NK-92 (cell line): ENCODE data around the gene AMPD1.

Source experiments
- DNase-seq: peaks from one replicate; lab custom pipeline; 2025; ENCODE audit not compliant: unreplicated experiment; lab: John Stamatoyannopoulos, UW

Gene AMPD1

DNA sequence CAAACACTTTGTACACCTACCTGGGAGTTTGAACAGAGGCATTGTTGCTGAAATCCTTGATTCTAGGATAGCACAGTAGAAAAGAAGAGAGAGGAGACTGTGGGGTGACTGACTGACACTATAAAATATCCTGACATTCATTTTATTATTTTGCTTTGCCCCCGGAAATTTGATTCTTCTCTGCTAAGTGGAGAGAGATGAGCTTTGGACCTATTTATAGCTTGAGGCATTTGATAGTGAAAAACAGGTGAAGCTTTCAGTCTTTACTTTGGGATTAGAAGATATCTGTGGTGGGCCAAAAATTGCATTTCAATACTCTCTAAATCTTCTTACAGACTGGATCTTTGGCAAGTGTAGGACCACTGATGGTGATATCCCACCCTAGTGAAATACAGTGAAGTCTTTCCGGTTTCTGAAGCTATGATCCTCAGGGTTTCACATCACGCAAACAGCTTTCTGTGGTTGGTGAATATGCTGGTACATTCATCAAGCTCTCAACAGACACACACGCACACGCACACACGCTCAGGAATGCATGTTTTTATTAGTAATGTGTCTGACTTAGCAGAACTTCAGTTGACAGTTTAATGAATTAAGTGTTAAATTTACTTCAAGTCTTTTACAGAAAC is at the start of gene AMPD1:
AMPD1 (minus strand) TSS at position 117 of the 629 bp plus-strand sequence; CDS start at position 42, 75 bp downstream.
- DNase-seq: no peak

DNA sequence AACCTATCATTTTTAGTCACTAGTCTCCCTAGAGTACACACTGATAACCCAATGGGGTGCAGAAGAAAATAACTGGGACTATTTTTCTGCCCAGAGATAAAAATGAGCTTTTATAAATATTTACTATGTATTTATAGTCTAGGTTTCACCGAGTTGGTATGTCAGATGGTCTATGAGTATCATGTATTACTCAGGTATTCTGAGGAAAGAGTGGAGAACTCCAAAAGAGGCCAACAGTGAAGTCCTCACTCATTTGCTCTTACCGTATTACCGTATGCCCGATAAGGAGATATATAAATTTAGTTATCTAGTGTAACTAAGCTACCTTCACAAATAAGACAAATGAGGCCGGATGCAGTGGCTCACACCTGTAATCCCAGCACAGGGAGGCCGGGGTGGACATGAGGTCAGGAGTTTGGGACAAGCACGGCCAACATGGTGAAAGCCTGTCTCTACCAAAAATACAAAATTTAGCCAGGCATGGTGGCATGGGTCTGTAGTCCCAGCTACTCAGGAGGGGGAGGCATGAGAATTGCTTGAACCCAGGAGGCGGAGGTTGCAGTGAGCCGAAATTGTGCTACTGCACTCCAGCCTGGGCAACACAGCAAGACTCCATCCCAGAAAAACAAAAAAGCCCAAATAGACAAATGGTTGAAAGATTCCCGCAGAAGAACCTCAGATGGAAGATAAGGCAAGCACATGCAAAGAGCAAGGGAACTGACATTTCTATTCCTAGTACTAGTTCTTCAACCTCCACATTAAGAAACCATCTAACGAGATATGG is 46.8 kb upstream of the AMPD1 start:
- DNase-seq: no peak

DNA sequence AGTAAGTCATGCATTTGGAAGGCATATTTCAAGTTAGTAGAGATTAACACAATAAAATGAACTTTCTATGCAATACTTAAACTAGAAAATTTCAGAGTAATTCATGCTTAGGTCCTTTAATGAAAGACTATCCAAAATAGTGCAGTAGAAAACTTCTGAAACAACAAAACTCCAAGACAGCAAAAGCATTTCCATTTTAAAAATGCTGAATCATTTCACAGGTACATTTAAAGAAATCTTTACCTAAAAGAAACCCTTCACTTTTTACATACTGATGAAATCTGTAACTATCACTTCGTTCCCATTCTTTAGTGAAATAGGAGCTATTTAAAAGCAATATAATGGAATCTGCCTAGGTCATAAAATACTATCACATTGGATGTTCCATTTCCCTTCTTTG is 45.0 kb upstream of the AMPD1 start:
- no peak for DNase-seq

DNA sequence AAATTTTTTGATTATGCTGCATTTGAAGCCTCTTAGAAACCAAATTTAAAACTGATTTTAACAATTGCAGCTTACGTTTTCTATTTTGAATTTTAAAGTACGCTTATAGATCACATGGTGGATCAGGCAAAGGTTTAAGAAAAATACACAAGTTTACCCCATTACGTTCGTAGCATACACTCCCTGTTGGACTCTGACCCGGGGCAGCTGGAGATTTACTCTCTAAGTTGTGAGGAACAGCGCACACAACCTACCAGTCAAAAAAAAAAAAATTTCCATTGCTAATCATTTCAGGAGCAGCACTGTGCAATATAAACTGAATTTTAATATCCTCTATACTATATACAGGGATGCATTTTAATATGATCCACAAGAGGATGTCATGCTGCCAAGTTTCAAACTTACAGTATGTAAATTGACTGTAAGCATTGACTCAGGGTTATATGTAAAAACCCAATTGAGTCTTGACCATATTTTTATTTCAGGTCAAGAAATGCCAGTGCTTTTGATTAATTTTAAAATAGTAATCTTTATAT is 42.0 kb upstream of the AMPD1 start:
- no peak for DNase-seq

- DNase-seq: no peak
Observed at GRCh38 chr1:114735479-114735878, 40.1 kb upstream of the AMPD1 start.

GRCh38 chr1:114729782-114730181 is 34.4 kb upstream of the AMPD1 start:
- DNase-seq: no peak

- no peak for DNase-seq
Observed at GRCh38 chr1:114728553-114728952, 33.2 kb upstream of the AMPD1 start.

GRCh38 chr1:114725230-114725629 is 29.9 kb upstream of the AMPD1 start:
- no peak for DNase-seq

GRCh38 chr1:114723915-114724314 is 28.6 kb upstream of the AMPD1 start:
- DNase-seq: no peak

- DNase-seq: no peak
Observed at GRCh38 chr1:114723457-114723856, 28.1 kb upstream of the AMPD1 start.

GRCh38 chr1:114720492-114720891 is 25.1 kb upstream of the AMPD1 start:
- DNase-seq: no peak

DNA sequence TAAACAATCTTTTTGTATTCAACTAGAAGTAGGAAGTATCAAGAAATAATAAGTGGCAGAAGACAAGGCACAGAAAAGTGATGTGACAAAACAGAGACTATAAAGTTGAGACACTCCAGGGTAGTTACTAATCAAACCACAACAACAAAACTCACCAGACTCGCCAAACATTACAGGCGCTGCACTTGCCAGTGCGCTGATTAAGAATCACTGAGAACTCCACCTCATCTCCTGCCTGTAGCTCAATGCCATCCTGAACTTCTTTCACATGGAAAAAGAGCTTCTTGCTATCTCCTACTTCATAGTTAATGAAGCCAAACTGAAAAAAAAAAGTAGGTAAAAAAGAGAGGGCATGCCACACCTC is 24.1 kb upstream of the AMPD1 start:
- DNase-seq: no peak

GRCh38 chr1:114718661-114719423 is 23.5 kb upstream of the AMPD1 start:
- no peak for DNase-seq

DNA sequence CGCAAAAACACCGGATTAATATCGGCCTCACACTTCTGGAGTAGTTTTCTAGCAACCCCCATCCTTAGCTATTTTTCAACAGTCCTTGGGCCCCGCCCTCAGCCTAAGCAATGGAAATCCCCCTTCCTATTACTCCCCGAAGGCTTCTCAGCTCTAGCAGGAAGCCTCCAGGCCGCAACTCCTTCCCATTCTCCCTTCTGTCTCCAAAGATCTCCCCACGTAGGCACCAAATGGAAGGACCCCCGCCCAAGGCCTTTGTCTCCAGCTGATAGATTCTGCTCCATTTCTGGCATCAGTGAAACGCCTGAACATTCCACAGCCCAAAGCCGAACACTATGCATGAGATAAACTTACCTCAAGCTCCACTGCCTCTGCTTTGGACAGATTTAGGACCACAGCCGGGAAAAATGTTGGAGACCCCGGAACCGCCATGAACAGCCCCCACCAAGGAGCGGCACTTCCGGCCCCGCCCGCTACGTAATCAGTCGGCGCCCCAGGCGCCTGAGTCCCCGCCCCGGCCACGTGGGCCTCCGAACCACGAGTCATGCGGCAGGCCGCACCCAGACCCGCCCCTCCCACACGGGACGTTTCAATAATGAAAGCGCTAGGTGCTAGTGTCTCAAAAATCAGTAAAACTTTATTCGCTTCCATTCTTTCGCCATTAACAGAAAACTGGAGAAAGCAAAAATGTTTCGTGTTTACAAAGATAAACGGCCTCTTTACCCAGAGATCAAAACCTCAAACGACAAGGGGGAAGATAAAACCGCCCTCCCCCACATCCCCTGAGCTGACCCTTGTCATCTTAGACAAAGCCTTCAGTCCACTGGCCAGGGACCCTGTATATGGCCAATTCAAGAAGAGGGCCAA is 21.2 kb upstream of the AMPD1 start, which contains the start of gene NRAS:
NRAS (minus strand) TSS at position 468 of the 867 bp plus-strand sequence. CDS start 611 bp downstream, outside the sequence.
- peak; percentile 66 for DNase-seq

GRCh38 chr1:114715952-114716303 is 20.6 kb upstream of the AMPD1 start:
- no peak for DNase-seq

DNA sequence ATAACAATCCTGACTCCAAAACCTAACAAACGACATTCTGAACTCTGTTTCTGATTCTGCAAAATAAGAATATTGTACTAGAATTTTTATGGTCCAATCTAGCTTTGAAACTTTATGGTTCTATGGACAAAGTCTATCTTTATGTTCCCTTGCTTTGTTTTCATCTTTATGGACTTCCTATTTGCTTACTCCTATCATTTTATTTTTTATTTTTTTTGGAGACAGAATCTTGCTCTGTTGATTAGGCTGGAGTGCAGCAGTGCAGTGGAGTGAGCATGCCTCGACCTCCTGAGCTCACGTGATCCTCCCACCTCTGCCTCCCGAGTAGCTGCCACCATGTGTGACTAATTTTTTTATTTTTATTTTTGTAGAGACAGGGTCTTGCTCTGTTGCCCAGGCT is 17.6 kb upstream of the AMPD1 start:
- no peak for DNase-seq

- DNase-seq: no peak
Observed at GRCh38 chr1:114710360-114710759, 15.0 kb upstream of the AMPD1 start.

- DNase-seq: no peak
Observed at GRCh38 chr1:114707604-114708003, 12.3 kb upstream of the AMPD1 start.

- no peak for DNase-seq
Observed at GRCh38 chr1:114703242-114703641, 7.9 kb upstream of the AMPD1 start.

DNA sequence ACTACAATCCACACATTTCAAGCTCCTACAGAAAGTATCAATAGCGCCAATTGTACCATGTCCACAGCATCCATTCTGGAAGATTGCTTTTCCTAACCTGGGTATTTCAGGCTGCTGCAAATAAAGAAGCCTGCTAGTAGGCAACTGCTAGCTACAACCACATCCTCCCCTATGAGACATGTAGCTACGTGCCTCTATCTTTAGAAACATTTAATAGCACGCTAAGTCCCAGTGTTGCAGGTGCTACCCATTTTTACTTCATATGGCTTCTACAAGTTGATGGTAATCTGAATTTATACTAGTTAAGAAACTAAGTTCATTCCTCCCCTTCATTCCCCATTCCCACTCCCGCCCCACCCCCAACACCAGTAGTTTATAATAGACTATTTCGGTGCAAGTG is 7.4 kb upstream of the AMPD1 start:
- no peak for DNase-seq

DNA sequence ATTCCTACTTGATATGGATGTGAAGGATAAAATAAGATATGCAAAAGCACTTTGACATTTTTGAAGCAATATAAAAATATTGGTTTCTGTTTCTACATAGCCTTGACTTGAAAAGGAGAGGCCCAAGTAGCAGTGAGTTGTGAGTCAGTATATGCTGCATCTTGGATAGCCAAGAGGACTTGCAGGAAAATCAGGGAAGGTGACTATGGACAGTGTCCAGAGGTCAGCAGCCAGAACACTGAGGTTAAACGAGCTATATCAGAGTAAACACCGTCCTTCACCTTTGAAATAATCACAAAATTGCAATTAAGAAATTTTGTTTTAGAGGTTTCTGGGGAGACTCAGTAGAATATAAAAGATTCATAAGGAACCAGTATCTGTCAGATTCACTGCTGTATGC is 6.6 kb upstream of the AMPD1 start:
- no peak for DNase-seq
